Parathyroid adenoma (tissue), 2 donors: ENCODE results near the gene CRHR2.

ENCODE experiments used
- H2AFZ ChIP-seq: fragments of 300-600 bp; sonication (generic); one replicate; pipeline ENCODE4 v1.7.0; 2017; ENCODE audit warnings: antibody characterized with exemption, mild to moderate bottlenecking
- H3K27ac ChIP-seq: fragments of 300-600 bp; sonication (generic); one replicate; pipeline ENCODE4 v1.7.0; 2017
- H3K27me3 ChIP-seq: fragments of 300-600 bp; sonication (generic); one replicate; pipeline ENCODE4 v1.7.0; 2017; ENCODE audit warnings: low read length; ENCODE audit not compliant: control insufficient read depth, insufficient read depth
- H3K36me3 ChIP-seq: fragments of 300-600 bp; sonication (generic); one replicate; pipeline ENCODE4 v1.7.0; 2017; ENCODE audit warnings: low read length; ENCODE audit not compliant: control insufficient read depth, insufficient read depth
- H3K4me1 ChIP-seq: fragments of 300-600 bp; sonication (generic); one replicate; pipeline ENCODE4 v1.7.0; 2017; ENCODE audit warnings: control low read depth
- H3K4me2 ChIP-seq: fragments of 300-600 bp; sonication (generic); one replicate; pipeline ENCODE4 v1.7.0; 2017; ENCODE audit warnings: low read length
- H3K4me3 ChIP-seq: fragments of 300-600 bp; sonication (generic); one replicate; pipeline ENCODE4 v1.7.0; 2017; ENCODE audit warnings: low read depth, low read length
- H3K79me2 ChIP-seq: fragments of 300-600 bp; sonication (generic); one replicate; pipeline ENCODE4 v1.7.0; 2017; ENCODE audit warnings: control low read depth
- H3K9ac ChIP-seq: fragments of 300-600 bp; sonication (generic); one replicate; pipeline ENCODE4 v1.7.0; 2017; ENCODE audit warnings: mild to moderate bottlenecking
- H3K9me3 ChIP-seq: fragments of 300-600 bp; sonication (generic); one replicate; pipeline ENCODE4 v1.7.0; 2017; ENCODE audit warnings: low read length; ENCODE audit not compliant: control insufficient read depth
- TF ChIP-seq, protein P1 (sequence below): fragments of 300-600 bp; sonication (generic); IDR thresholded peaks from one replicate; pipeline ENCODE4 v1.7.0; 2017; ENCODE audit warnings: antibody characterized with exemption, mild to moderate bottlenecking
- donor health status: primary hyperparathyroidism.

Gene CRHR2

DNA sequence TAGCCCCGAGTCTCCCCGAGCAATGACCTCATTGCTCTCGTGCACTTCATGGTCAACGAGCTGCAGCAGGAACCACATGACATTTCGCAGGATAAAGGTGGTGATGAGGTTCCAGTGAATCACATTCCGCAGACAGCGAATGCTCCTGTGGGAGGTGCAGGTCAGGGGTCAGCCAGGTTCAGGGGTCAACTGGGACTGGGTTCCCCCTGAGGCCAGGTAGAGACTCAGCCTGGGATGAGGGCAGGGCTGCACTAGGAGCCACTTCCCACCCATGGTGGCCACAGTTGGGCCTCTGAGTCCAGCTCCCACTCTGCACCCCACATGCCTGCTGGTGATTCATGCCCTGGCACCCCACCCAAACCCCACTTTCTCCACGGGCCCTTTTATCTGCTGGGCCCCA, 17.2 kb downstream of the CRHR2 start:
- H3K9ac ChIP-seq = no peak overlapping the region
- no peak overlapping the region for H3K27ac ChIP-seq
- no peak overlapping the region for H2AFZ ChIP-seq
- H3K9me3 ChIP-seq = no peaks in the 10 kb centered on the region
- no peaks in the 10 kb centered on the region for H3K4me1 ChIP-seq
- no peaks in the 10 kb centered on the region for H3K36me3 ChIP-seq
- H3K4me2 ChIP-seq = no peak overlapping the region
- H3K27me3 ChIP-seq = no peaks in the 10 kb centered on the region
- H3K4me3 ChIP-seq = no peak overlapping the region
- TF ChIP-seq, protein P1, sequence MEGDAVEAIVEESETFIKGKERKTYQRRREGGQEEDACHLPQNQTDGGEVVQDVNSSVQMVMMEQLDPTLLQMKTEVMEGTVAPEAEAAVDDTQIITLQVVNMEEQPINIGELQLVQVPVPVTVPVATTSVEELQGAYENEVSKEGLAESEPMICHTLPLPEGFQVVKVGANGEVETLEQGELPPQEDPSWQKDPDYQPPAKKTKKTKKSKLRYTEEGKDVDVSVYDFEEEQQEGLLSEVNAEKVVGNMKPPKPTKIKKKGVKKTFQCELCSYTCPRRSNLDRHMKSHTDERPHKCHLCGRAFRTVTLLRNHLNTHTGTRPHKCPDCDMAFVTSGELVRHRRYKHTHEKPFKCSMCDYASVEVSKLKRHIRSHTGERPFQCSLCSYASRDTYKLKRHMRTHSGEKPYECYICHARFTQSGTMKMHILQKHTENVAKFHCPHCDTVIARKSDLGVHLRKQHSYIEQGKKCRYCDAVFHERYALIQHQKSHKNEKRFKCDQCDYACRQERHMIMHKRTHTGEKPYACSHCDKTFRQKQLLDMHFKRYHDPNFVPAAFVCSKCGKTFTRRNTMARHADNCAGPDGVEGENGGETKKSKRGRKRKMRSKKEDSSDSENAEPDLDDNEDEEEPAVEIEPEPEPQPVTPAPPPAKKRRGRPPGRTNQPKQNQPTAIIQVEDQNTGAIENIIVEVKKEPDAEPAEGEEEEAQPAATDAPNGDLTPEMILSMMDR = no peak
- H3K79me2 ChIP-seq = no peaks in the 10 kb centered on the region

DNA sequence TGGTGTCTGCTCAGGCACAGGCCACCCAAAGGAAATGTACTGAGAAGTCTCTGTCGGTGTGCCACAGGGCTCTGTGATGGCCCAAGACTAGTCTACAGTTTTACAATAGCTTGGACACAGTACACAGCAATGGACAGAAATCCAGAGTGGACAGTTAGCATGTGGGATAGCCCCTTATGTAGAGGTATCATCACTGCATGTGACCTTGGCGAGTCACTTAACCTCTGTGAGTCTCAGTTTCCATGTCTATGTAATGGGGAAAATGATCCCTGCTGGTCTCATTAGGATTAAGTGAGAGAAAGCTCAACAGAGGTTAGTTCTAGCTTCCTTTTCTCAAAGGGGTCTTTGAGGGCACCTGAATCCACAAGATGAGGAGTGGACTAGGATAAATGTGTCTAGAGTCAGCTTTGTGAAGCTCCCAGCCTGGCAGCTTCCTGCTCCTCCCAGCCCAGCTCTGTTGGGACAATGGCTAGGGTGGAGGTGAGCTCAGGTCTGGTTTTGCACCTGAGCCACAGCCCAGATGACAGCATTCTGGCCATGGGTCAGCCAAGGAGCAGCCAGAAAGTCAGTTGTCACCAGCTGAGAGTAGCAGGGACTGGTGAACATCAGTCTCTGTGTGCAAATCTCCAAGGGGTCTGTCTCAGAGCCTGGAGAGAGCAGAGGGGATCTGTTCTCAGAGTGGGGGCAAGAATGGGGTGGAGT, 17.9 kb downstream of the CRHR2 start:
- no peaks in the 10 kb centered on the region for H3K9me3 ChIP-seq
- TF ChIP-seq, protein P1 = no peak
- no peaks in the 10 kb centered on the region for H3K4me1 ChIP-seq
- H3K27me3 ChIP-seq = no peaks in the 10 kb centered on the region
- no peak overlapping the region for H3K9ac ChIP-seq
- H3K4me3 ChIP-seq = no peak overlapping the region
- no peaks in the 10 kb centered on the region for H3K79me2 ChIP-seq
- H2AFZ ChIP-seq = no peak overlapping the region
- H3K36me3 ChIP-seq = no peaks in the 10 kb centered on the region
- no peak overlapping the region for H3K4me2 ChIP-seq
- no peak overlapping the region for H3K27ac ChIP-seq

DNA sequence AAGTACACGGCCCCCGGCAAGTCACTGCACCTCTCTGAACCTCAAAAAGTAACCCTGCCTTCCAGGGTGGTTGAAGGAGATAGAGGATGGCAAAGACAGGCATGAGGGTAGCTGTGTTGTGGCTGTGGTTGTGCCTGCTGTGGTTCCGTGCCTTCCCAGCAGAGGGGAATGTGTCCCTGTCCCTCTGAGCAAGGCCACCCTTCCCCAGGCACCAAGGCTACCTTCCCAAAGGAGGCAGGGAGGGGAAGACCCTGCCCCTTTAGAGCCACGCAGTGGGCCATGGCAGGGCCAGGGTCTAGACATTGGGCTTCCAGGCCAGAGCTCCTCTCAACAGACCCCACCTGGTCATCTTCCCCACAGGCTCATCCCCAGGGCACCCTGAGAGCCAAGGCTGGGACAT, 18.8 kb downstream of the CRHR2 start:
- no peak overlapping the region for H3K9ac ChIP-seq
- no peak overlapping the region for H3K27ac ChIP-seq
- no peak overlapping the region for H3K4me2 ChIP-seq
- H3K79me2 ChIP-seq = no peaks in the 10 kb centered on the region
- no peaks in the 10 kb centered on the region for H3K4me1 ChIP-seq
- no peak overlapping the region for H2AFZ ChIP-seq
- H3K9me3 ChIP-seq = no peaks in the 10 kb centered on the region
- no peak overlapping the region for H3K4me3 ChIP-seq
- H3K27me3 ChIP-seq = no peaks in the 10 kb centered on the region
- H3K36me3 ChIP-seq = no peaks in the 10 kb centered on the region
- TF ChIP-seq, protein P1 = no peak

DNA sequence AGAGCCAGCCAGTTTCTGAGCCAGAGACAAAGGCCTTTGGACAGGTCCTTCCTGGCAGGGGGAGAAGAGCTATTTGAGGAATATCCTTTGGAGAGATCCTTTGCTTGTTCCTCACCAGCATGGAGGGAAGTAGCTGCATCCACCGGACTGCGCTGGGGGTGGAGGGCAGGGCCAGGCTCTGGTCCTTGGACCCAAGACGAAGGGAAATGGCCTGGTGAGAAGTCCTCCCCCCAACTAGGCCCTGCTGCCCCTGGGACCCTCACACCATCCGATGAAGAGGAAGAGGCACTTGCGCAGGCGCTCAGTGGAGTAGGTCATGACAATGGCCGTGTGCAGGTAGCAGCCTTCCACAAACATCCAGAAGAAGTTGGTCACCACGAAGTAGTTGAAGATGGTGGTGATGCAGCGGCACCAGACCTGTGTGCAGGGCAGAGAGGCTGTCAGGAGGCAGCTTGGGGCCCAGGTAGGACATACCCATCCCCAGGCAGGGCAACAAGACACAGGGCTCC, 19.8 kb downstream of the CRHR2 start:
- H3K4me3 ChIP-seq = no peak overlapping the region
- no peak overlapping the region for H3K27ac ChIP-seq
- no peak overlapping the region for H3K9ac ChIP-seq

More for the DNA sequence above, 19.8 kb downstream of the CRHR2 start:
- H3K27me3 ChIP-seq = no peaks in the 10 kb centered on the region
- H2AFZ ChIP-seq = no peak overlapping the region
- H3K4me1 ChIP-seq = no peaks in the 10 kb centered on the region
- no peaks in the 10 kb centered on the region for H3K36me3 ChIP-seq
- H3K4me2 ChIP-seq = no peak overlapping the region
- H3K9me3 ChIP-seq = no peaks in the 10 kb centered on the region
- H3K79me2 ChIP-seq = no peaks in the 10 kb centered on the region
- TF ChIP-seq, protein P1 = no peak
